ENCODE measurements around the gene SCARB1. TPM values are rescaled to one million over a fixed set of nuclear protein-coding genes. Genes with fewer than 3 reads are reported as not detected.

Gene SCARB1
- total RNA-seq, 1 donor from 2014 or later, result 6.6 TPM

- H3K4me3 ChIP-seq (ENCODE audit: low read depth, low read length), result no peak overlapping the region
- H3K27me3 ChIP-seq (ENCODE audit: control insufficient read depth, insufficient read depth, low read length), result no peaks in the 10 kb centered on the region
- no peak for TF ChIP-seq CTCF (IDR thresholded peaks at IDR 0.05; ENCODE audit: insufficient read depth, low read length, severe bottlenecking)
- FAIRE-seq (no peak), DNase-seq (ENCODE audit: low read depth) (no peak)
- H3K36me3 ChIP-seq (ENCODE audit: control insufficient read depth, insufficient read depth, low read length), result no peaks in the 10 kb centered on the region
These were observed 26.9 kb downstream of the SCARB1 start for GRCh38 chr12:124836759-124837158.

- no peak overlapping the region for H3K4me3 ChIP-seq (ENCODE audit: low read depth, low read length)
- DNase-seq (ENCODE audit: low read depth) (no peak), FAIRE-seq (no peak)
- no peak for TF ChIP-seq CTCF (IDR thresholded peaks at IDR 0.05; ENCODE audit: insufficient read depth, low read length, severe bottlenecking)
- H3K27me3 ChIP-seq (ENCODE audit: control insufficient read depth, insufficient read depth, low read length), result no peaks in the 10 kb centered on the region
- H3K36me3 ChIP-seq (ENCODE audit: control insufficient read depth, insufficient read depth, low read length), result no peaks in the 10 kb centered on the region
These were observed 27.8 kb downstream of the SCARB1 start for GRCh38 chr12:124835656-124836410.

GRCh38 chr12:124834822-124835221 is 28.8 kb downstream of the SCARB1 start:
- Histone ChIP-seq H3K4me3 (ENCODE audit: low read depth, low read length) (no peak overlapping the region), H3K27me3 (ENCODE audit: control insufficient read depth, insufficient read depth, low read length) (no peaks in the 10 kb centered on the region), H3K36me3 (ENCODE audit: control insufficient read depth, insufficient read depth, low read length) (peaks cover 1% of the 10 kb centered on the region)
- DNase-seq (ENCODE audit: low read depth), result no peak
- FAIRE-seq, result no peak
- no peak for TF ChIP-seq CTCF (IDR thresholded peaks at IDR 0.05; ENCODE audit: insufficient read depth, low read length, severe bottlenecking)

GRCh38 chr12:124833693-124834122 is 30.0 kb downstream of the SCARB1 start:
- no peak for TF ChIP-seq CTCF (IDR thresholded peaks at IDR 0.05; ENCODE audit: insufficient read depth, low read length, severe bottlenecking)
- no peak overlapping the region for H3K4me3 ChIP-seq (ENCODE audit: low read depth, low read length)
- DNase-seq (ENCODE audit: low read depth) (no peak), FAIRE-seq (no peak)
- no peaks in the 10 kb centered on the region for H3K27me3 ChIP-seq (ENCODE audit: control insufficient read depth, insufficient read depth, low read length)
- H3K36me3 ChIP-seq (ENCODE audit: control insufficient read depth, insufficient read depth, low read length), result peaks cover 1% of the 10 kb centered on the region

GRCh38 chr12:124832856-124833255 is 30.8 kb downstream of the SCARB1 start:
- no peaks in the 10 kb centered on the region for H3K27me3 ChIP-seq (ENCODE audit: control insufficient read depth, insufficient read depth, low read length)
- no peak for TF ChIP-seq CTCF (IDR thresholded peaks at IDR 0.05; ENCODE audit: insufficient read depth, low read length, severe bottlenecking)
- H3K4me3 ChIP-seq (ENCODE audit: low read depth, low read length), result no peak overlapping the region
- DNase-seq (ENCODE audit: low read depth), result no peak
- no peak for FAIRE-seq
- peaks cover 1% of the 10 kb centered on the region for H3K36me3 ChIP-seq (ENCODE audit: control insufficient read depth, insufficient read depth, low read length)

GRCh38 chr12:124831590-124831989 is 32.1 kb downstream of the SCARB1 start:
- no peak for FAIRE-seq
- Histone ChIP-seq H3K4me3 (ENCODE audit: low read depth, low read length) (no peak overlapping the region), H3K27me3 (ENCODE audit: control insufficient read depth, insufficient read depth, low read length) (no peaks in the 10 kb centered on the region), H3K36me3 (ENCODE audit: control insufficient read depth, insufficient read depth, low read length) (peaks cover 1% of the 10 kb centered on the region)
- no peak for TF ChIP-seq CTCF (IDR thresholded peaks at IDR 0.05; ENCODE audit: insufficient read depth, low read length, severe bottlenecking)
- no peak for DNase-seq (ENCODE audit: low read depth)
